GM23248 (cell line): ENCODE data around the gene SCAPER. TPM values are rescaled to one million over a fixed set of nuclear protein-coding genes. Genes with fewer than 3 reads are reported as not detected.

ENCODE experiments used
- DNase-seq: peaks from one replicate; pipeline ENCODE4 v3.0.0-alpha.2; 2015
- H2AFZ ChIP-seq: fragments of 200-600 bp; sonication (generic); 2 replicates; pipeline ENCODE4 v1.6.1; 2016; ENCODE audit warnings: antibody characterized with exemption
- H3F3A ChIP-seq: fragments of 200-600 bp; sonication (generic); 2 replicates; pipeline ENCODE4 v1.6.1; 2016; ENCODE audit warnings: mild to moderate bottlenecking, antibody characterized with exemption, mixed run types; ENCODE audit not compliant: insufficient read depth
- H3K27ac ChIP-seq: fragments of 200-600 bp; sonication (generic); 2 replicates; pipeline ENCODE4 v1.5.1; 2016; ENCODE audit warnings: mild to moderate bottlenecking
- H3K27me3 ChIP-seq: fragments of 200-600 bp; sonication (generic); replicated peaks from 2 replicates; pipeline ENCODE4 v1.6.1; 2016; ENCODE audit warnings: mild to moderate bottlenecking; ENCODE audit not compliant: insufficient read depth
- H3K36me3 ChIP-seq: fragments of 200-600 bp; sonication (generic); 2 replicates; pipeline ENCODE4 v1.6.1; 2016; ENCODE audit warnings: low read depth, mild to moderate bottlenecking
- H3K4me1 ChIP-seq: fragments of 200-600 bp; sonication (generic); 2 replicates; pipeline ENCODE4 v1.6.1; 2016; ENCODE audit warnings: mild to moderate bottlenecking; ENCODE audit not compliant: insufficient read depth
- H3K4me2 ChIP-seq: fragments of 200-600 bp; sonication (generic); one replicate; pipeline ENCODE4 v1.6.1; 2016; ENCODE audit warnings: mild to moderate bottlenecking; ENCODE audit not compliant: unreplicated experiment
- H3K4me3 ChIP-seq: fragments of 200-600 bp; sonication (generic); 2 replicates; pipeline ENCODE4 v1.5.1; 2016; ENCODE audit warnings: mild to moderate bottlenecking
- H3K79me2 ChIP-seq: fragments of 200-600 bp; sonication (generic); 2 replicates; pipeline ENCODE4 v1.6.1; 2016; ENCODE audit warnings: mild to moderate bottlenecking; ENCODE audit not compliant: insufficient read depth
- H3K9ac ChIP-seq: fragments of 200-600 bp; sonication (generic); 2 replicates; pipeline ENCODE4 v1.6.1; 2016; ENCODE audit warnings: mild to moderate bottlenecking
- H3K9me2 ChIP-seq: fragments of 200-600 bp; sonication (generic); 2 replicates; pipeline ENCODE4 v1.6.1; 2016; ENCODE audit warnings: mixed run types, mild to moderate bottlenecking, moderate library complexity; ENCODE audit not compliant: insufficient read depth
- H3K9me3 ChIP-seq: fragments of 200-600 bp; sonication (generic); one replicate; pipeline ENCODE4 v1.6.1; 2017; ENCODE audit warnings: low read depth
- H4K20me1 ChIP-seq: fragments of 200-600 bp; sonication (generic); 2 replicates; pipeline ENCODE4 v1.6.0; 2016; ENCODE audit not compliant: insufficient read depth
- EZH2 ChIP-seq: fragments of 200-600 bp; sonication (generic); IDR thresholded peaks from 2 replicates; pipeline ENCODE4 v1.6.1; 2018; ENCODE audit warnings: antibody characterized with exemption, mild to moderate bottlenecking; ENCODE audit not compliant: insufficient read depth, poor library complexity, severe bottlenecking
- EZH2phosphoT487 ChIP-seq: fragments of 200-600 bp; sonication (generic); IDR thresholded peaks from 2 replicates; pipeline ENCODE4 v1.6.1; 2018; ENCODE audit warnings: antibody characterized with exemption, moderate library complexity, mild to moderate bottlenecking, low read depth; ENCODE audit not compliant: insufficient read depth
- WGBS, 2 experiments: methylation state at CpG; one replicate each; pipeline ENCODE4 v1.1.6; 2015 to 2017; ENCODE audit warnings: low lambda C conversion rate in 2 of 2, low coverage in 1 of 2; ENCODE audit errors: missing lambda C conversion rate in 2 of 2; 5-methylcytosine and 5-hydroxymethylcytosine counted together
- in situ Hi-C: fragments of 300-500 bp; cut with MboI; formaldehyde crosslinking; loops from 2 replicates; pipeline ENCODE4 v1.15.0; 2020
- polyA plus RNA-seq: library from polyadenylated mRNA; unstranded; fragments of >200 nt; fragmentation: Nextera tagmentation; extraction: Ambion mirVana; gene quantifications from 2 replicates; pipeline ENCODE4 v1.2.1, GENCODE V29; 2016
- total RNA-seq: library from RNA; depleted of rRNA; stranded (reverse); fragments of >200 nt; shearing (Covaris generic); gene quantifications from 2 replicates; pipeline ENCODE4 v1.2.3, GENCODE V29; 2014

SCAPER gene
- total and polyA plus RNA-seq, 2 experiments from 2014 or later, result 5.9 to 7.8 TPM

DNA sequence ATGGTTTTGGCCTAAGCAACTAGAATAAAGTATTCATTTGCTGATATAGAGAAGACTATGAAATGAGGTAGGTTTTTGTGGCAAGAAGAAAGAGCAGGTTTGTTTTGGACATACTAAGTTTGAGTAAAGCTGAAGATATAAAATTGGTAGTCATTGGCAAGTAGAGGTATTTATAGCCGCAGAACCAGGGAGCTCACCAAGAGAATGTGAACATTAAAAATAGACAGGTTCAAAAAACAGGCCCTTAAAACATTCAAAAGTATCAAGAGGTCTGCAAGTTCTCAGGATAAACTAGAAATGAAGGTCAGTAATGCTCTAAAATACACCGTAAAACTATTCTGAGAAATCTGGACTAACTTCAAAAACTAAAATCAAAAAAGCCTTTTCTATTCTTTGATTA, 240.7 kb downstream of the SCAPER start:
- H3K4me3 ChIP-seq, result no peak overlapping the region
- H3K4me1 ChIP-seq, result no peaks in the 10 kb centered on the region
- H3K27ac ChIP-seq, result no peak overlapping the region
- H3K79me2 ChIP-seq, result no peaks in the 10 kb centered on the region
- no peaks in the 10 kb centered on the region for H3K9me2 ChIP-seq
- 100% methylated on average over 2 of the region's 2 CpGs for WGBS, 2 experiments
- in situ Hi-C loops, result no loop called here
- H4K20me1 ChIP-seq, result no peaks in the 10 kb centered on the region
- no peak overlapping the region for H3K4me2 ChIP-seq
- H2AFZ ChIP-seq, result no peak overlapping the region
- H3F3A ChIP-seq, result no peaks in the 10 kb centered on the region
- TF ChIP-seq EZH2phosphoT487 (no peak), EZH2 (no peak)
- H3K27me3 ChIP-seq, result no peaks in the 10 kb centered on the region
- H3K36me3 ChIP-seq, result 0 out of 2 replicates have a peak, but pooled peaks cover 2% of the 10 kb centered on the region
- H3K9ac ChIP-seq, result no peak overlapping the region
- no peaks in the 10 kb centered on the region for H3K9me3 ChIP-seq
- no peak for DNase-seq

DNA sequence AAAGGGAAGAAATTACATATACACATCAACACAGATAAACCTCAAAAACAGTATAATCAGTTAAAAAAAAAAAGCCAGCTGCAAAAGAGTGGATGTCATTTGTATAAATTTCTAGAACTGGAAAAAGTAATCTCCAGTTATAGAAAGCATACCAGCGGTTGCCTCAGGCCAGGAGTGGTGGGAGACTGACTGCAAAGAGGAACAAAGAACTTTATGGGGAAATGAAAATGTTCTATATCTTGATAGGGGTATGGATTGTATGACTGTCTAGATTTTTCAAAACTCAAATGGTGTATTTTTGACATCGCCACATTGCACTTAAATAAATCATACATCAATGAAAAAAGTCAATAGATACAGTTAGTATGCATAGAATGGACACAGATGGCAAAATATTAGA, 241.6 kb downstream of the SCAPER start:
- Histone ChIP-seq H3K4me3 (no peak overlapping the region), H2AFZ (no peak overlapping the region), H3K9me3 (no peaks in the 10 kb centered on the region), H4K20me1 (no peaks in the 10 kb centered on the region), H3K36me3 (0 out of 2 replicates have a peak, but pooled peaks cover 2% of the 10 kb centered on the region), H3K27ac (no peak overlapping the region), H3K9ac (no peak overlapping the region), H3K79me2 (no peaks in the 10 kb centered on the region), H3K4me2 (no peak overlapping the region), H3K9me2 (no peaks in the 10 kb centered on the region), H3K4me1 (no peaks in the 10 kb centered on the region), H3K27me3 (no peaks in the 10 kb centered on the region), H3F3A (no peaks in the 10 kb centered on the region)
- 98 to 100% methylated on average over 2 of the region's 2 CpGs for WGBS, 2 experiments
- DNase-seq, result no peak
- in situ Hi-C loops, result no loop called here
- TF ChIP-seq EZH2, result no peak
- TF ChIP-seq EZH2phosphoT487, result no peak

DNA sequence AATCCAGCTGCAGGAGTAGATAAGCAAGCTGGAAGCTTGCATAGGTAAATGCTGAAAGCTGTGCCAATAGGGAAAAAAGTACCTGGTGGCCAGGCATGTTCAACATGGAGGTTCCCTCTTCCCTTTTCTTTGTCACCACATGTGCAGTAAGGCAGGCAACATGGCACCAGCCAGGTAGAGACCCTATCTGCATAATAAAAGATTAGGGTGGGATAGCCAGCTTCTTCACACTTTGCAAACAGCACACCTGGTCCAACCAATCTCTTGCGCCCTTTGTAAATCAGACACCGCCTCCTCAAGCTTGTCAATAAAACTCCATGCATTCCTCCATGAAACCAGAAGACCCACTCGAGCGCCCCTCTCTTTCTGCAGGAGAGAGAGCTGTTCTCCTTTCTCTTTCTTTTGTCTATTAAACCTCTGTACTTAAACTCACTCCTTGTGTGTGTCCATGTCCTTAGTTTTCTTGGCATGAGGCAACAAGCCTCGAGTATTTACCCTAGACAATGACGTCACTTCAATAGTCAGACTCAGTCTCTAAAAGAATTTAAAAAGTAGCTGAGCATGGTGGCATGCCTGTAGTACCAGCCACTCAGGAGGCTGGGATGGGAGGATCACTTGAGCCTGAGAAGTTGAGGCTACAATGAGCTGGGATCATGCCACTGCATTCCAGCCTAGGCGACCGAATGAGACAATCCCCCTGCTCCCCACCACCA, 256.3 kb downstream of the SCAPER start:
- TF ChIP-seq EZH2 (no peak), EZH2phosphoT487 (no peak)
- H3K27ac ChIP-seq, result no peak overlapping the region
- H3K4me2 ChIP-seq, result no peak overlapping the region
- no peak overlapping the region for H3K9ac ChIP-seq
- no peaks in the 10 kb centered on the region for H3F3A ChIP-seq
- no peak overlapping the region for H2AFZ ChIP-seq
- DNase-seq, result no peak
- H3K4me3 ChIP-seq, result no peak overlapping the region
- H3K9me3 ChIP-seq, result no peaks in the 10 kb centered on the region
- no peaks in the 10 kb centered on the region for H3K36me3 ChIP-seq
- 92 to 96% methylated on average over 8 of the region's 8 CpGs for WGBS, 2 experiments
- H4K20me1 ChIP-seq, result no peaks in the 10 kb centered on the region
- H3K27me3 ChIP-seq, result no peaks in the 10 kb centered on the region
- no peaks in the 10 kb centered on the region for H3K79me2 ChIP-seq
- H3K9me2 ChIP-seq, result no peaks in the 10 kb centered on the region
- no peaks in the 10 kb centered on the region for H3K4me1 ChIP-seq
- in situ Hi-C loops, result no loop called here

DNA sequence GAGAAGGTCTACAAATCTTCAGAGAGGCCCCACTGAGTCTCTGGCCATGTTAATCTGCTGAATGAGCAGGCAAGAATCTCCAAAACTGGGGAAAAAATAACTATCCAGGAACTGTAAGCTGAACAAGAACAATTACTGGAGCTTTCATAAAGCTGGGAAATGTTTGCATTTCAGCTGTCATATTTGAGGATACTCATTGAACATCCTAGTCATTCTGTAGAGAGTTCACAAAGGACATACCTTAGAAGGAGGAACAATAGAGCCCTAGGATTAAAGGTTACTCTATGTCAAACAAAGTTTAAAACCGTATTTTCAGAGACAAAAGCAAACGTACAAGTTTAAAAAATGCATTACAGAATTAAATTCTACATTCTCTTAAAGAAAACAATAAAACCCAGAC, 257.5 kb downstream of the SCAPER start:
- no peaks in the 10 kb centered on the region for H3K9me3 ChIP-seq

More for the DNA sequence above, 257.5 kb downstream of the SCAPER start:
- no peak for DNase-seq
- no peaks in the 10 kb centered on the region for H3K36me3 ChIP-seq
- no peaks in the 10 kb centered on the region for H3K4me1 ChIP-seq
- in situ Hi-C loops, result no loop called here
- TF ChIP-seq EZH2phosphoT487 (no peak), EZH2 (no peak)
- no peak overlapping the region for H3K4me2 ChIP-seq
- H3K27me3 ChIP-seq, result no peaks in the 10 kb centered on the region
- H3K79me2 ChIP-seq, result no peaks in the 10 kb centered on the region
- WGBS, 2 experiments, result 94 to 100% methylated on average over 2 of the region's 2 CpGs
- no peak overlapping the region for H3K4me3 ChIP-seq
- H3K9me2 ChIP-seq, result no peaks in the 10 kb centered on the region
- no peaks in the 10 kb centered on the region for H3F3A ChIP-seq
- H3K9ac ChIP-seq, result no peak overlapping the region
- no peak overlapping the region for H2AFZ ChIP-seq
- H4K20me1 ChIP-seq, result no peaks in the 10 kb centered on the region
- H3K27ac ChIP-seq, result no peak overlapping the region
